Thyroid gland (tissue), 4 donors: Measurements from ENCODE around the gene LARGE1.

Experiments
- CTCF ChIP-seq, 6 experiments: fragments of 200-600 bp in 3 of 6; fragments of 450-650 bp in 3 of 6; sonication (generic) in 3 of 6; IDR thresholded peaks; one replicate each; pipeline ENCODE4 v1.5.1; 2016 to 2019; ENCODE audit warnings: antibody characterized with exemption in 6 of 6, mild to moderate bottlenecking in 2 of 6, inconsistent platforms in 1 of 6, moderate library complexity in 1 of 6
- POLR2A ChIP-seq, 2 donors: fragments of 450-650 bp; IDR thresholded peaks; one replicate each; pipeline ENCODE4 v1.6.1; 2017; ENCODE audit warnings: antibody characterized with exemption in 2 of 2, mild to moderate bottlenecking in 2 of 2, moderate library complexity in 1 of 2

- no peak for TF ChIP-seq CTCF (IDR thresholded peaks at IDR 0.05)
- no peak for TF ChIP-seq POLR2A (IDR thresholded peaks at IDR 0.05)
Measured at GRCh38 chr22:33867118-33867866, 53.0 kb downstream of the LARGE1 start.
